SU-DHL-6 (cell line): Measurements from ENCODE around the gene VRK3.

ENCODE experiments used
- EZH2phosphoT487 ChIP-seq: fragments of 200-600 bp; sonication (generic), shearing (Covaris generic); conservative IDR thresholded peaks from 2 replicates; pipeline ENCODE4 v1.6.1; 2018; ENCODE audit warnings: mild to moderate bottlenecking, antibody characterized with exemption, low read length, moderate library complexity, mixed read lengths
- TF ChIP-seq, protein P1 (sequence below): fragments of 200-600 bp; sonication (generic); IDR thresholded peaks from one replicate; pipeline ENCODE4 v1.5.1; 2017; ENCODE audit warnings: antibody characterized with exemption, mild to moderate bottlenecking, low read length, moderate library complexity; ENCODE audit not compliant: insufficient read depth, poor library complexity, severe bottlenecking

DNA sequence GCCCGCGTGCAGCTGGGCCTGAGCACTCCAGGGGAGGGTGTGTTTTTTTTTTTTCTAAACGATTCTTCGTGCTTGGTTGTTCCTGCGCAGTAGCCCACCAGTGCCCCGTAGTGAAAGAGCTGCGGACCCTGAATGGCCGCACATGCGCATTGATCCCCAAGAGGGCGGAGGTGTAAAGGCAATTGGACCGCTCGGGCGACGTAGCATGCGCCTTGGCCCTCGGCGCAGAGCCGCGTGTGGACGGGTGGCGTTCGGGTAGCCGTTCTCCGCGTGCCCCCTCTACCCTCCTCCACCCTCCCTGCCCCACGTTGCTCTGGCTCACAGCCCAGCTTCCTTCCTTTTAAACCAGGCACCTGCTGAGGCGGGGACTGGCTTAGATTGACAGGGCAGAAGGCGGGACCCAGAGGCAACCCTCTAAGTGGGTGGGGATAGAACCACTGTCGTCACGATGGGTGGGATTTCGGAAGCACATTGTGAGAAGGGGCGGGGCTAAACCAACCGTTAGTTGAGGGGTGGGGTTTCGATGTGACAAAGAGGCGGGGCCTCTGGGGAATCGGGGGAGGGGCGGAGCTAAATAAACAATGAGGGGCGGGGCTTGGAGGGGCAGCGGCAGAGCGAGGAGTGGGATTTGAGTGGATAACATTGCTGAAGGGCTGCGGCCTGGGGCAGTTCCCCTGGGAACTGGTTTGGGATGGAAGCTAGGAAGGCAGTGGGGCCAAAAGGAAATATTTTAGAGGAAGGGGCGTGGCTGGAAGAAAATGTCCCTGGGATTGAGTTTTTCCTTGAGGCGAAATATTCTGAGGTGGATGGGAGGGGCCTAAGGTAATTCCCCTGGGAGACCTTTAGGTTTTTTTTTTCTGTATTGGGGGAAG lies 95.3 kb downstream of the VRK3 start:
- TF ChIP-seq, protein P1, sequence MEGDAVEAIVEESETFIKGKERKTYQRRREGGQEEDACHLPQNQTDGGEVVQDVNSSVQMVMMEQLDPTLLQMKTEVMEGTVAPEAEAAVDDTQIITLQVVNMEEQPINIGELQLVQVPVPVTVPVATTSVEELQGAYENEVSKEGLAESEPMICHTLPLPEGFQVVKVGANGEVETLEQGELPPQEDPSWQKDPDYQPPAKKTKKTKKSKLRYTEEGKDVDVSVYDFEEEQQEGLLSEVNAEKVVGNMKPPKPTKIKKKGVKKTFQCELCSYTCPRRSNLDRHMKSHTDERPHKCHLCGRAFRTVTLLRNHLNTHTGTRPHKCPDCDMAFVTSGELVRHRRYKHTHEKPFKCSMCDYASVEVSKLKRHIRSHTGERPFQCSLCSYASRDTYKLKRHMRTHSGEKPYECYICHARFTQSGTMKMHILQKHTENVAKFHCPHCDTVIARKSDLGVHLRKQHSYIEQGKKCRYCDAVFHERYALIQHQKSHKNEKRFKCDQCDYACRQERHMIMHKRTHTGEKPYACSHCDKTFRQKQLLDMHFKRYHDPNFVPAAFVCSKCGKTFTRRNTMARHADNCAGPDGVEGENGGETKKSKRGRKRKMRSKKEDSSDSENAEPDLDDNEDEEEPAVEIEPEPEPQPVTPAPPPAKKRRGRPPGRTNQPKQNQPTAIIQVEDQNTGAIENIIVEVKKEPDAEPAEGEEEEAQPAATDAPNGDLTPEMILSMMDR = no peak
- no peak for TF ChIP-seq EZH2phosphoT487
